Measurements from ENCODE around the gene ADORA3.

Gene ADORA3

DNA sequence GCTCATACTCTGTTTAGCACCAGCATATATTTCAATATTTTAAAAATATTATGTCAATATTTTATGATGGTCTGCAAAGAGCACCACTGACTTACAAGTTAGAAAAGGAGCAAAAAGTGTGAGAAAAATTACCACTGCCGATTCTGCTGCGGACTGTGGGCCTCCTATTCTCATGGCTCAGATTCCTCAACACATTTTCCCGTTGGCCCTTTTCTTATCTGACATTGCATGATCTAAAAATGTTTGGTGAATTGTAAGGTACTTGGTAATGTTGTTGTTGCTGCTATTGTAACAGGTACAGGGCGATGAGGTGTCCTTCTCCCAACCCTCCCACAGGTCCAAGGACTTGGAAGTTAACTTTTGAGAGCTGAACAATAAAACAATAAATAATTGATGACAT lies 28.9 kb downstream of the ADORA3 start:
- no peak for DNase-seq (ENCODE audit: low read depth)

GRCh38 chr1:111474106-111474505 lies 29.3 kb downstream of the ADORA3 start:
- no peak for DNase-seq (ENCODE audit: low read depth)

- no peak for DNase-seq (ENCODE audit: low read depth)
Measured at GRCh38 chr1:111471538-111471937, 31.9 kb downstream of the ADORA3 start.

DNA sequence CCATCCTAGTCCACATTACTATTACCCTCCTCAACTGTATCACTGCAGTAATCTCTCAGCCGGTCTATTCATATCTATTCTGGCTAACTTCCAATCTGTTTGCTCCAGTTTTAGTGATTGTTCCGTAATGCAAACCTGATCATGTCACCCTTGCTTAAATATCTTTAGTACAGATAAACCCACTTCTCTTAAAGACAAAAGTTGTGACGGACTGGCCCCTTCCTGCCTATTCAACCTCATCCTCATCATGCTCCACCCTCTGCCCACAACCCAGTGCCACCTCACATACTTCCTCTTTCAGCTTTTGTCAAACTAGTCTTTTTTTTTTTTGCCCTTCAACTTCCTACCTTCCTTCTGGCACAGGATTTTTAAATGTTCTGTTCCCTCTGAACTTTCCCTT lies 32.4 kb downstream of the ADORA3 start:
- no peak for DNase-seq (ENCODE audit: low read depth)

- no peak for DNase-seq (ENCODE audit: low read depth)
Measured at GRCh38 chr1:111470596-111470995, 32.8 kb downstream of the ADORA3 start.

DNA sequence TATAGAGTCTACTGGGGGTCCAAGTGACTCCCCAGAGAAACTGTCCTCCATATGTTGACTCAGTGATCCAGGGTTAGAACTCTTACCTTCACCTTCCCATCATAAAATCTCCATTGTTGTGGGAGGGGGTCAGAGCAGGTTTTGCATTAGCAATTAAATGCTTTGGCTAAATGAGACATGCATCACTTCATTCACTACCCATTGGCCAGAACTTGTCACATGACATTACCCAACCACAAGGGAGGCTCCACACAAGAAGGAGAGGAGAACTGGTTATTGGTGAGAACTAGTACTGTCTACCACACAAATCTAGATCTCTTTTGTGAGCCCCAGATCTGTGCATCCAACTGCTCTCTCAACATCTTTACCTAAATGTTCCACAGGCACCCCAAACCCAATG lies 33.9 kb downstream of the ADORA3 start:
- DNase-seq (ENCODE audit: low read depth), result no peak

DNA sequence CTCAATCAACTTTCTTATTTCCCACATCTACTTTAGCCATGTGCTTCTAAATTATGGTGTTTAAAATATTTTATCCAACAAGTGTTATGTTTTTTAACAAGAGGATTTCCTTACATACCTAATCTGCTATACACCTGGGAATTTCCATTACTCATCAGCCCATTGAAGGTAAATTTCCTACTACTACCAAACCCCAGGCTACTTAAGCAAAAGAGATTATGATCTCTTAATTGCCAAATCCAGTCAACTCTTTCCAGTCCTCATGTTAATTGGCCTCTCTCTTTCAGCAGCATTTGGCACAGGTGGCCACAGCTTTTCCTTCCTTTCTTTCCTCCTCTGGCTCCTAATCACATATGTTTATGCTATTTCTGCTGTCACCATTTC lies 34.7 kb downstream of the ADORA3 start:
- DNase-seq (ENCODE audit: low read depth), result no peak

DNA sequence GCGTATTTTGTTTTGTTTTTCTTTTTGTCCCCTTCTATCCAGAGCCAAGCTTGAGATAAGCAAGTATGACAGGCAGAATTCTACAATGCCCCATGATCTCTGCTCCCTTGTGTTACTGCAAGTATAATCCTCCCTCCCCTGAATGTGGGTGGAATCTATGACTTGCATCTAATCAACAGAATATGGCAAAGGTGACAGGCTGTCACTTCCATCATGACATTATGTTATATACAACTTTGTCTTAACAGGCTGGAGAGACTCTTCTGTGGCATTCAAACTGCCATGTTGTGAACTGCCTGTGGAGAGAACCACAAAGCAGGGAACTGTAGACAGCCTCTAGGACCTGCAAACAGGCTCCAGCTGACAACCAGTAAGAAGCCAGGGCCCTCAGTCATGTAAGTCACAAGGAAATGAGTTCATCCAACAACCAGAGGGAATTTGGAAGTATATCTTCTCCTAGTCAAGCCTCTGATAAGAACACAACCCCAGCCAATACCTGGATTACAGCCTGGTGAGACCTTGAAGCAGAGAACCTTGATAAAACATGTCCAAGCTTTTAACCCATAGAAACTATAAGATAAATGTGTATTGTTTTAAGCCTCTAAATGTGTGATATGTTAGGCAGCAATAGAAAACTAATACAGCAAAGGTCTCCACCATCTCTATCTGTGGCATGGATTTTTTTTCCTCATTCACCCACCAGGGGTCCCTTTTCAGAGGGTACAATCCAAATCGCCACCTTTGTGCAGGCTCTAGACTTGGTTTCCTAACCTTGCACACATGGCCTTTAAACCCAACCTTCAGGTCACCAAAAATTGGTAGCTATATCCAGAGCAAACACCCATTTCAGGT lies 35.3 kb downstream of the ADORA3 start:
- no peak for DNase-seq (ENCODE audit: low read depth)

DNA sequence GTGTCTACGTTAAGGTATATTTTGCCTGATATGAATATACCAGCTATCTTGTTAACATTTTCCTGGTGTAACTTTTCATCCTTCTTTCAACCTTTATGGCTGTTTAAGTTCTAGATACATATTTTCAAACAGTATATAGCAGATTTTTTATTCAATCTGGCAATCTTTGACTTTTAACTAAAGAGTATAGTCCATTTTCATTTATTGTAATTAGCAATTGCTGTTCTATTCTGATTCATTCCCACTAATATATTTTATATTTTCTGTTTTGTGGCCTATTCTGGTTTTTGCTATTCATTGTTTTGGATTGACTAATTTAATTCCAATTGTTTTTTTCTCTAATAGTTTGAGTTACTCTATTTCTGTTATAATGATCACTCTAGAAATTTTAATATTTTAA lies 37.0 kb downstream of the ADORA3 start:
- DNase-seq (ENCODE audit: low read depth), result no peak

GRCh38 chr1:111465754-111466153 lies 37.7 kb downstream of the ADORA3 start:
- no peak for DNase-seq (ENCODE audit: low read depth)

- no peak for DNase-seq (ENCODE audit: low read depth)
Measured at GRCh38 chr1:111463029-111463683, 40.3 kb downstream of the ADORA3 start.

- no peak for DNase-seq (ENCODE audit: low read depth)
Measured at GRCh38 chr1:111462370-111463028, 40.9 kb downstream of the ADORA3 start.

DNA sequence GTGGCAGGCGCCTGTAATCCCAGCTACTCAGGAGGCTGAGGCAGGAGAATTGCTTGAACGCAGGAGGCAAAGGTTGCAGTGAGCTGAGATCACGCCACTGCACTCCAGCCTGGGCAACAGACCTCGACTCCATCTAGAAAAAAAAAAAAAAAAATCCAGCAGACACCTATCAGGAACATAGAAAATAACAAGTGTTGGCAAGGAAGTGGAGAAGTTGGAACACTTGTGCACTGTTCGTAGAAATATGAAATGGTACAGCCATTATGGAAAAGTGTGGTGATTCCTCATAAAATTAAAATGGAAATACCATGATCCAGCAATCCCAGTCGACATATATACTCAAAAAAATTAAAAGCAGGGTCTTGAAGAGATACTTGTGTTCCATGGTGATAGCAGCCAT lies 41.7 kb downstream of the ADORA3 start:
- DNase-seq (ENCODE audit: low read depth), result no peak

DNA sequence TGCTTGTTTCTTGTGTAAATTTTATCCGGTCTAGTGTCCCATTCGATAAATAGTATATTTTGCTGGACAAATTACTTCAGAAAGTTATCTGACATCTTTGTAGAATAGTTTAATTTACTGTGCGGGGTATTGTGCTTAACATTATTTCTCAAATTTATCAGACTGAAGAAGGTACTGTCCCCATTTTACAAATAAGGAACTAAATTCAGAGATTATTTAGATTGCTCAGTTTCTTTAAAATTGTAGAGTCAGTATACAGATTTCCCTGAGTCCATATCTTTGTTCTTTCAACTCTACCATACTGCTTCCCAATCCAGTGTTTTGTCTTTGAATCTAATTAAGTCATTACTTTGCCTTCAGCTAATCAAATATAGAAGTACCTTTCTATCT lies 47.8 kb downstream of the ADORA3 start:
- no peak for DNase-seq (ENCODE audit: low read depth)

- DNase-seq (ENCODE audit: low read depth), result no peak
Measured at GRCh38 chr1:111454859-111455641, 48.4 kb downstream of the ADORA3 start.

DNA sequence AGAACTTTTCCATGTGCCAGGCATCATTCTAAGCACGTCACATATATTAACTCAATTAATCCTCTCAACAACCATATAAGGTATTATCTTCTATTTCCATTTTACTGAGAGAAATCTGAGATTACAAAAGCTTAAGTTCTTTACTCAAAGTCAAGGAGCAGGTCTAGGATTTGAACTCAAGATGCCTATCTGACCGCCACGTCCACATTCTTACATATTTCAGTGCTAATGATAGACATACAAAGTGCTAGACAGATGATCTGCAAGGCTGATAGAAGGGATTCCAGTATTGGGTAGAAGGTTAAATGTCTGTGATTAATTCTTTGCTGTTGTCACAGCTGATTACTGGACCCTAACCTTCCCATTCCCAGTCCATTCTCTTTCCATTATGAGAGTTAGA lies 49.7 kb downstream of the ADORA3 start:
- DNase-seq (ENCODE audit: low read depth), result no peak

GRCh38 chr1:111452581-111452980 lies 50.9 kb downstream of the ADORA3 start:
- DNase-seq (ENCODE audit: low read depth), result no peak

- DNase-seq (ENCODE audit: low read depth), result no peak
Measured at GRCh38 chr1:111450185-111450584, 53.2 kb downstream of the ADORA3 start.

GRCh38 chr1:111449703-111450017 lies 53.8 kb downstream of the ADORA3 start:
- no peak for DNase-seq (ENCODE audit: low read depth)
